GM23338 (cell line): Measurements from ENCODE around the gene ZNF33B. TPM values are rescaled to one million over a fixed set of nuclear protein-coding genes. Genes with fewer than 3 reads are reported as not detected.

Source experiments
- ATAC-seq: fragments of 200-7000 bp; cut with Tn5 transposase; 3 replicates; pipeline ENCODE4 v1.9.1; 2020
- DNase-seq: peaks from one replicate; pipeline ENCODE4 v3.0.0-alpha.2; 2015; ENCODE audit warnings: low spot score
- H2AFZ ChIP-seq: fragments of 200-600 bp; sonication (generic); 2 replicates; pipeline ENCODE4 v1.8.0; 2016; ENCODE audit warnings: antibody characterized with exemption, mild to moderate bottlenecking, moderate library complexity
- H3F3A ChIP-seq: fragments of 200-600 bp; sonication (generic); replicated peaks from 2 replicates; pipeline ENCODE4 v1.8.0; 2017; ENCODE audit warnings: antibody characterized with exemption, mixed run types, low read depth
- H3K27ac ChIP-seq: fragments of 200-600 bp; sonication (generic); 2 replicates; pipeline ENCODE4 v1.6.1; 2016; ENCODE audit warnings: low read depth
- H3K27me3 ChIP-seq: fragments of 200-600 bp; sonication (generic); 2 replicates; pipeline ENCODE4 v1.8.0; 2016; ENCODE audit warnings: mild to moderate bottlenecking, mixed run types, moderate library complexity; ENCODE audit not compliant: insufficient read depth
- H3K36me3 ChIP-seq: fragments of 200-600 bp; sonication (generic); 2 replicates; pipeline ENCODE4 v1.8.0; 2016; ENCODE audit warnings: mild to moderate bottlenecking; ENCODE audit not compliant: insufficient read depth
- H3K4me1 ChIP-seq: fragments of 200-600 bp; sonication (generic); 2 replicates; pipeline ENCODE4 v1.8.0; 2016; ENCODE audit warnings: mild to moderate bottlenecking, moderate library complexity; ENCODE audit not compliant: insufficient read depth
- H3K4me2 ChIP-seq: fragments of 200-600 bp; sonication (generic); 2 replicates; pipeline ENCODE4 v1.7.1; 2017; ENCODE audit warnings: mixed run types
- H3K4me3 ChIP-seq: fragments of 200-600 bp; sonication (generic); 2 replicates; pipeline ENCODE4 v1.6.1; 2016; ENCODE audit warnings: mixed run types
- H3K79me2 ChIP-seq: fragments of 200-600 bp; sonication (generic); replicated peaks from 2 replicates; pipeline ENCODE4 v1.8.0; 2017; ENCODE audit warnings: mild to moderate bottlenecking; ENCODE audit not compliant: insufficient read depth
- H3K9me2 ChIP-seq: fragments of 200-600 bp; sonication (generic); 2 replicates; pipeline ENCODE4 v1.8.0; 2017; ENCODE audit not compliant: insufficient read depth
- H4K20me1 ChIP-seq: fragments of 200-600 bp; sonication (generic); replicated peaks from 2 replicates; pipeline ENCODE4 v1.8.0; 2017; ENCODE audit warnings: mild to moderate bottlenecking; ENCODE audit not compliant: insufficient read depth
- H3K27ac Mint-ChIP-seq: 2 replicates; pipeline ENCODE4 v1.8.0; 2020; ENCODE audit warnings: inconsistent platforms, mild to moderate bottlenecking, moderate library complexity, mixed read lengths
- H3K27me3 Mint-ChIP-seq: 3 replicates; pipeline ENCODE4 v1.8.0; 2022; ENCODE audit warnings: low read depth, mild to moderate bottlenecking, moderate library complexity, mixed read lengths, inconsistent platforms; ENCODE audit not compliant: insufficient read depth, poor library complexity
- H3K36me3 Mint-ChIP-seq: 3 replicates; pipeline ENCODE4 v1.8.0; 2021; ENCODE audit warnings: low read depth, mild to moderate bottlenecking, inconsistent platforms, moderate library complexity, mixed read lengths
- H3K4me1 Mint-ChIP-seq: 3 replicates; pipeline ENCODE4 v1.8.0; 2020; ENCODE audit warnings: mild to moderate bottlenecking, inconsistent platforms, mixed read lengths
- H3K4me3 Mint-ChIP-seq: 3 replicates; pipeline ENCODE4 v1.8.0; 2021; ENCODE audit warnings: moderate library complexity, mild to moderate bottlenecking, inconsistent platforms, mixed read lengths
- H3K9me3 Mint-ChIP-seq: 3 replicates; pipeline ENCODE4 v1.8.0; 2020; ENCODE audit warnings: moderate library complexity, mild to moderate bottlenecking, inconsistent platforms, mixed read lengths
- CREB1 ChIP-seq: fragments of 250-450 bp; sonication (Bioruptor Pico); IDR thresholded peaks from 2 replicates; pipeline ENCODE4 v1.5.0; 2020; ENCODE audit warnings: low read depth, mild to moderate bottlenecking, moderate library complexity
- CTCF ChIP-seq, 2 experiments: fragments of 200-600 bp in 1 of 2; sonication (generic) in 1 of 2; conservative IDR thresholded peaks; 2 replicates each; pipeline versions ENCODE4 v1.5.1 to v1.6.1; 2016 to 2017; ENCODE audit warnings: antibody characterized with exemption in 2 of 2, low read depth in 2 of 2, mild to moderate bottlenecking in 2 of 2, moderate library complexity in 1 of 2
- ETS1 ChIP-seq: IDR thresholded peaks from 2 replicates; pipeline ENCODE4 v1.6.1; 2016; ENCODE audit warnings: antibody characterized with exemption
- EZH2 ChIP-seq: fragments of 200-600 bp; sonication (generic); IDR thresholded peaks from one replicate; pipeline ENCODE4 v1.8.0; 2017; ENCODE audit warnings: antibody characterized with exemption, mild to moderate bottlenecking, low read depth; ENCODE audit not compliant: unreplicated experiment
- EZH2phosphoT487 ChIP-seq: fragments of 200-600 bp; sonication (generic); IDR thresholded peaks from one replicate; pipeline ENCODE4 v1.8.1; 2018; ENCODE audit warnings: antibody characterized with exemption; ENCODE audit not compliant: unreplicated experiment
- JUNB ChIP-seq: IDR thresholded peaks from one replicate; pipeline ENCODE4 v1.6.1; 2016; ENCODE audit warnings: antibody characterized with exemption; ENCODE audit not compliant: unreplicated experiment
- NANOG ChIP-seq: IDR thresholded peaks from 2 replicates; pipeline ENCODE4 v1.6.1; 2016; ENCODE audit warnings: antibody characterized with exemption, borderline replicate concordance
- POLR2AphosphoS5 ChIP-seq: IDR thresholded peaks from 2 replicates; pipeline ENCODE4 v1.6.1; 2016; ENCODE audit warnings: antibody characterized with exemption, low read depth
- STAT1 ChIP-seq: IDR thresholded peaks from one replicate; pipeline ENCODE4 v1.6.1; 2016; ENCODE audit warnings: antibody characterized with exemption; ENCODE audit not compliant: unreplicated experiment
- ZNF114 ChIP-seq: fragments of 250-450 bp; sonication (Bioruptor Pico); IDR thresholded peaks from 2 replicates; pipeline ENCODE4 v1.5.0; 2020; ENCODE audit warnings: mild to moderate bottlenecking, moderate library complexity
- ZNF331 ChIP-seq: fragments of 250-450 bp; sonication (Bioruptor Pico); IDR thresholded peaks from 2 replicates; pipeline ENCODE4 v1.5.0; 2020; ENCODE audit warnings: low read depth, mild to moderate bottlenecking, moderate library complexity
- polyA plus RNA-seq: library from polyadenylated mRNA; unstranded; fragments of >200 nt; fragmentation: Nextera tagmentation; extraction: Ambion mirVana; gene quantifications from 2 replicates; pipeline ENCODE4 v1.2.1, GENCODE V29; 2016
- total RNA-seq: library from RNA; depleted of rRNA; stranded (reverse); fragments of >200 nt; shearing (Covaris generic); gene quantifications from 2 replicates; pipeline ENCODE4 v1.2.3, GENCODE V29; 2014
- TF ChIP-seq, protein P1 (sequence below): fragments of 250-450 bp; sonication (Bioruptor Pico); IDR thresholded peaks from 2 replicates; pipeline ENCODE4 v1.5.0; 2020; ENCODE audit warnings: mild to moderate bottlenecking, moderate library complexity
- TF ChIP-seq, protein P2 (sequence below): IDR thresholded peaks from one replicate; pipeline ENCODE4 v1.6.1; 2018; ENCODE audit warnings: antibody characterized with exemption; ENCODE audit not compliant: unreplicated experiment

Gene ZNF33B
- total and polyA plus RNA-seq, 2 experiments from 2014 or later: 14.4 to 17.2 TPM

GRCh38 chr10:42638821-42639270 lies 476 bp upstream of the ZNF33B start:
- Histone ChIP-seq H2AFZ (peak overlapping the region; percentile 77), H3K4me1 (peaks cover 6% of the 10 kb centered on the region), H4K20me1 (no peaks in the 10 kb centered on the region), H3K27me3 (no peaks in the 10 kb centered on the region), H3K4me3 (peak overlapping the region; percentile 84), H3K79me2 (peaks cover 37% of the 10 kb centered on the region), H3K36me3 (no peaks in the 10 kb centered on the region), H3K4me2 (peak overlapping the region; percentile 84), H3F3A (no peaks in the 10 kb centered on the region), H3K9me2 (no peaks in the 10 kb centered on the region), H3K27ac (peak overlapping the region; percentile 98)
- Mint-ChIP-seq H3K36me3 (peaks cover 24% of the 10 kb centered on the region), H3K9me3 (peaks cover 5% of the 10 kb centered on the region), H3K4me1 (peaks cover 10% of the 10 kb centered on the region; the same call in 2 of the 3 replicates), H3K4me3 (peak overlapping the region; percentile 88), H3K27ac (peak overlapping the region; percentile 95), H3K27me3 (peaks cover 8% of the 10 kb centered on the region)
- TF ChIP-seq JUNB: no peak
- TF ChIP-seq, protein P1, sequence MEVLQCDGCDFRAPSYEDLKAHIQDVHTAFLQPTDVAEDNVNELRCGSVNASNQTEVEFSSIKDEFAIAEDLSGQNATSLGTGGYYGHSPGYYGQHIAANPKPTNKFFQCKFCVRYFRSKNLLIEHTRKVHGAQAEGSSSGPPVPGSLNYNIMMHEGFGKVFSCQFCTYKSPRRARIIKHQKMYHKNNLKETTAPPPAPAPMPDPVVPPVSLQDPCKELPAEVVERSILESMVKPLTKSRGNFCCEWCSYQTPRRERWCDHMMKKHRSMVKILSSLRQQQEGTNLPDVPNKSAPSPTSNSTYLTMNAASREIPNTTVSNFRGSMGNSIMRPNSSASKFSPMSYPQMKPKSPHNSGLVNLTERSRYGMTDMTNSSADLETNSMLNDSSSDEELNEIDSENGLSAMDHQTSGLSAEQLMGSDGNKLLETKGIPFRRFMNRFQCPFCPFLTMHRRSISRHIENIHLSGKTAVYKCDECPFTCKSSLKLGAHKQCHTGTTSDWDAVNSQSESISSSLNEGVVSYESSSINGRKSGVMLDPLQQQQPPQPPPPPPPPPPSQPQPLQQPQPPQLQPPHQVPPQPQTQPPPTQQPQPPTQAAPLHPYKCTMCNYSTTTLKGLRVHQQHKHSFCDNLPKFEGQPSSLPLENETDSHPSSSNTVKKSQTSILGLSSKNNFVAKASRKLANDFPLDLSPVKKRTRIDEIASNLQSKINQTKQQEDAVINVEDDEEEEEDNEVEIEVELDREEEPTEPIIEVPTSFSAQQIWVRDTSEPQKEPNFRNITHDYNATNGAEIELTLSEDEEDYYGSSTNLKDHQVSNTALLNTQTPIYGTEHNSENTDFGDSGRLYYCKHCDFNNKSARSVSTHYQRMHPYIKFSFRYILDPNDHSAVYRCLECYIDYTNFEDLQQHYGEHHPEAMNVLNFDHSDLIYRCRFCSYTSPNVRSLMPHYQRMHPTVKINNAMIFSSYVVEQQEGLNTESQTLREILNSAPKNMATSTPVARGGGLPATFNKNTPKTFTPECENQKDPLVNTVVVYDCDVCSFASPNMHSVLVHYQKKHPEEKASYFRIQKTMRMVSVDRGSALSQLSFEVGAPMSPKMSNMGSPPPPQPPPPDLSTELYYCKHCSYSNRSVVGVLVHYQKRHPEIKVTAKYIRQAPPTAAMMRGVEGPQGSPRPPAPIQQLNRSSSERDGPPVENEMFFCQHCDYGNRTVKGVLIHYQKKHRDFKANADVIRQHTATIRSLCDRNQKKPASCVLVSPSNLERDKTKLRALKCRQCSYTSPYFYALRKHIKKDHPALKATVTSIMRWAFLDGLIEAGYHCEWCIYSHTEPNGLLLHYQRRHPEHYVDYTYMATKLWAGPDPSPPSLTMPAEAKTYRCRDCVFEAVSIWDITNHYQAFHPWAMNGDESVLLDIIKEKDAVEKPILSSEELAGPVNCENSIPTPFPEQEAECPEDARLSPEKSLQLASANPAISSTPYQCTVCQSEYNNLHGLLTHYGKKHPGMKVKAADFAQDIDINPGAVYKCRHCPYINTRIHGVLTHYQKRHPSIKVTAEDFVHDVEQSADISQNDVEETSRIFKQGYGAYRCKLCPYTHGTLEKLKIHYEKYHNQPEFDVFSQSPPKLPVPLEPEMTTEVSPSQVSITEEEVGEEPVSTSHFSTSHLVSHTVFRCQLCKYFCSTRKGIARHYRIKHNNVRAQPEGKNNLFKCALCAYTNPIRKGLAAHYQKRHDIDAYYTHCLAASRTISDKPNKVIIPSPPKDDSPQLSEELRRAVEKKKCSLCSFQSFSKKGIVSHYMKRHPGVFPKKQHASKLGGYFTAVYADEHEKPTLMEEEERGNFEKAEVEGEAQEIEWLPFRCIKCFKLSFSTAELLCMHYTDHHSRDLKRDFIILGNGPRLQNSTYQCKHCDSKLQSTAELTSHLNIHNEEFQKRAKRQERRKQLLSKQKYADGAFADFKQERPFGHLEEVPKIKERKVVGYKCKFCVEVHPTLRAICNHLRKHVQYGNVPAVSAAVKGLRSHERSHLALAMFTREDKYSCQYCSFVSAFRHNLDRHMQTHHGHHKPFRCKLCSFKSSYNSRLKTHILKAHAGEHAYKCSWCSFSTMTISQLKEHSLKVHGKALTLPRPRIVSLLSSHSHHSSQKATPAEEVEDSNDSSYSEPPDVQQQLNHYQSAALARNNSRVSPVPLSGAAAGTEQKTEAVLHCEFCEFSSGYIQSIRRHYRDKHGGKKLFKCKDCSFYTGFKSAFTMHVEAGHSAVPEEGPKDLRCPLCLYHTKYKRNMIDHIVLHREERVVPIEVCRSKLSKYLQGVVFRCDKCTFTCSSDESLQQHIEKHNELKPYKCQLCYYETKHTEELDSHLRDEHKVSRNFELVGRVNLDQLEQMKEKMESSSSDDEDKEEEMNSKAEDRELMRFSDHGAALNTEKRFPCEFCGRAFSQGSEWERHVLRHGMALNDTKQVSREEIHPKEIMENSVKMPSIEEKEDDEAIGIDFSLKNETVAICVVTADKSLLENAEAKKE (CRISPR knock-in tag): no peak
- no peak for TF ChIP-seq ZNF114 (CRISPR knock-in tag)
- TF ChIP-seq POLR2AphosphoS5: no peak
- TF ChIP-seq STAT1: no peak
- TF ChIP-seq CTCF (conservative IDR thresholded peaks at IDR 0.05; ENCODE audit: low read depth in 2 of 2): no peak
- TF ChIP-seq, protein P2, sequence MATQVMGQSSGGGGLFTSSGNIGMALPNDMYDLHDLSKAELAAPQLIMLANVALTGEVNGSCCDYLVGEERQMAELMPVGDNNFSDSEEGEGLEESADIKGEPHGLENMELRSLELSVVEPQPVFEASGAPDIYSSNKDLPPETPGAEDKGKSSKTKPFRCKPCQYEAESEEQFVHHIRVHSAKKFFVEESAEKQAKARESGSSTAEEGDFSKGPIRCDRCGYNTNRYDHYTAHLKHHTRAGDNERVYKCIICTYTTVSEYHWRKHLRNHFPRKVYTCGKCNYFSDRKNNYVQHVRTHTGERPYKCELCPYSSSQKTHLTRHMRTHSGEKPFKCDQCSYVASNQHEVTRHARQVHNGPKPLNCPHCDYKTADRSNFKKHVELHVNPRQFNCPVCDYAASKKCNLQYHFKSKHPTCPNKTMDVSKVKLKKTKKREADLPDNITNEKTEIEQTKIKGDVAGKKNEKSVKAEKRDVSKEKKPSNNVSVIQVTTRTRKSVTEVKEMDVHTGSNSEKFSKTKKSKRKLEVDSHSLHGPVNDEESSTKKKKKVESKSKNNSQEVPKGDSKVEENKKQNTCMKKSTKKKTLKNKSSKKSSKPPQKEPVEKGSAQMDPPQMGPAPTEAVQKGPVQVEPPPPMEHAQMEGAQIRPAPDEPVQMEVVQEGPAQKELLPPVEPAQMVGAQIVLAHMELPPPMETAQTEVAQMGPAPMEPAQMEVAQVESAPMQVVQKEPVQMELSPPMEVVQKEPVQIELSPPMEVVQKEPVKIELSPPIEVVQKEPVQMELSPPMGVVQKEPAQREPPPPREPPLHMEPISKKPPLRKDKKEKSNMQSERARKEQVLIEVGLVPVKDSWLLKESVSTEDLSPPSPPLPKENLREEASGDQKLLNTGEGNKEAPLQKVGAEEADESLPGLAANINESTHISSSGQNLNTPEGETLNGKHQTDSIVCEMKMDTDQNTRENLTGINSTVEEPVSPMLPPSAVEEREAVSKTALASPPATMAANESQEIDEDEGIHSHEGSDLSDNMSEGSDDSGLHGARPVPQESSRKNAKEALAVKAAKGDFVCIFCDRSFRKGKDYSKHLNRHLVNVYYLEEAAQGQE: no peak
- TF ChIP-seq CREB1 (CRISPR knock-in tag): no peak
- no peak for TF ChIP-seq ZNF331 (CRISPR knock-in tag)
- no peak for TF ChIP-seq EZH2
- no peak for TF ChIP-seq NANOG
- TF ChIP-seq ETS1: no peak
- TF ChIP-seq EZH2phosphoT487: no peak
- no peak for DNase-seq
- ATAC-seq: no peak
